CD4-positive, alpha-beta T cell treated with Interleukin-4 for 1 hour (primary cell): Measurements from ENCODE around the gene ARL6IP4.
A peak's percentile ranks its signal among the peaks of the same experiment; 100 is the strongest.
"Not testable (repeated sequence)": the region's sequence is repeated elsewhere in the genome, so short reads cannot be mapped to it uniquely, and the experiment has no call there.

Experiments used
- DNase-seq, 2 donors: peaks; one replicate each; pipeline ENCODE4 v3.0.0-alpha.2; 2020 to 2022

ARL6IP4 gene

GRCh38 chr12:122980183-122981035 lies at the start of gene ARL6IP4:
Gene ARL6IP4 (plus strand): TSS chr12:122980681. CDS start chr12:122981140, 459 bp downstream.
- DNase-seq: peak; percentile 57 to 64

DNA sequence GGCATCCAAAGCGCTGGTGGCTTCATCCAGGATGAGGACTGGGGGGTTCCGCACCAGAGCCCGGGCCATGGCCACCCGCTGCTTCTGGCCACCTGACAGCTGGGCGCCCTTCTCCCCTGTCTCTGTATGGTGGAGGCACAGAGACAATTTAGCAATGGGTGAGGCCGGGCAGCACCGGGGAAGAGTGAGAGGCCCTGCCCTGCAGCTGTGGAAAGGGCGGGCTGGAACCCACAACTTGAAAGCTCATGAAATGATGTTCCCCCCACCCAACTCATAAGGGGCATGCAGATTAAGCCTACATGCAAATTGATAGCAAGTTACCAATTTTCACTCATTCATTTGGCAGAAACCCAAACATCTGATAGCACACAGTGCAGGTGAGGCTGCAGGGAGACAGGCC lies 48.3 kb upstream of the ARL6IP4 start:
- DNase-seq: no peak

GRCh38 chr12:122934722-122935121 lies 45.8 kb upstream of the ARL6IP4 start:
- DNase-seq: no peak

DNA sequence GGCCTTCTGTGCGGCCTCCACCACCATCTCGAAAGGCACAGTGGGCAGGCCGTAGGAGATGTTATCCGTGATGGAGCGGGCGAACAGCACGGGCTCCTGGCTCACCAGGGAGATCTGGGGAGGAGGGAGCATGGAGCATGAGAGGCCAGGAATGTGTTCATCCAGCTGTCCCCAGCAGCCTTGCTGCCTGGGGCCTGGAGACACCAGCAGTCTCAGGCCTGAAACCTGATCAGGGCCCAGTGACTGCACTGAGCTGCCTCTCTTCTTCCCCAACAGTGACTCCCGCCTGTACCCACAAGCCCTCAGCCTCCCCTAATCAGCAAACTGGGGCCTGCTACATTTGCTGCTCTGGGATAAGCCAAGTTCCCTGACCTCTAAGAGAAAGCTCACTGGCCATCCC lies 45.2 kb upstream of the ARL6IP4 start:
- no peak for DNase-seq

DNA sequence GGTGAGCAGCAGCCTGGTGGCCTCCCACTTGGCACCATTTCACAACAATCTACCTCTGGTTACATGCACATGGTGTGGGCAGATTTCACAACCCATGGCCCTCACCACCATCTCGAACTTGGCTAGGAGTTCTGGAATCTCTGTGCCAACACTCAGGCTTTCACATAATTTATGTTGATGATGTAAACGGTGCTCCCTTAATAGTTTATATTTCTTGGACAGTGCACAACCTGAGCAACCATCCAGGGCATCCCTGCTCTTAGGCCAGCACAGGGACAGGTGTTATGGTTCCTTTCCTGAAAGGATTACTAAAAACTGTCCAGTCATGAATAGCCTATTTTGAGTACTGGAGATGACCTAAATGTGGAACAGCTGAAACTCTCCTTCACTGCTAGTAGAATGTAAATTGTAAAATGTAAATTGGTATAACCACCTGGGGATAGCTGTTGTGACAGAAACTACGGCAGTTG lies 42.8 kb upstream of the ARL6IP4 start:
- no peak for DNase-seq

DNA sequence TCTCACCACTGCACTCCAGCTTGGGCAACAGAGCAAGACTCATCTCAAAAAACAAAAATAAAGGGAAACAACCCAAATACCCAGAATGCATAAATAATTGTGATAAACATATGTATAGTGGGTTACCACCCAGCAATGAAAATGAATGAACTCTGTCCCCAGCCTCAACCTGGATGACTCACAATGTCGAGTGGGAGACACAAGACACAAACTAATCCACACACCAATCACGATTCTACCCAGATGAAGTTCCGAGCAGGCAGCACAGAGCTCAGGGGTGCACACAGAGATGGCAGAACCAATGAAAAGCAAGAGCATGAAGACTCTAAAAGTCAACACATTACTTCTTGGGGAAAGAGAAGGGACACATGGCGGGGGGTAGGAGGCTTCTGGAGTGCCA lies 41.4 kb upstream of the ARL6IP4 start:
- no peak for DNase-seq

DNA sequence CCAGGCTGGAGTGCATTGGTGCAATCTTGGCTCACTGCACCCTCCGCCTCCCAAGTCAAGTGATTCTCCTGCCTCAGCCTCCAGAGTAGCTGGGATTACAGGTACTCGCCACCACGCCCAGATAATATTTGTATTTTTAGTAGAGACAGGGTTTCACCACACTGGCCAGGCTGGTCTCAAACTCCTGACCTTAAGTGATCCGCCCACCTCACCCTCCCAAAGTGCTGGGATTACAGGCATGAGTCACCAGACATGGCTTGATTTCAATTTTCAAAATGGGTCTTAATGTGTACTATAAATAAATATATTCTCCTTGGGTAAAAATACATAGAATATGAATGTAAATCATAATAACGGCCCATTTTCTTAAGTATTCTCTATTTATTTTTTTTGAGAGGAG lies 39.1 kb upstream of the ARL6IP4 start:
- not testable (repeated sequence) for DNase-seq

GRCh38 chr12:122942637-122943036 lies 37.8 kb upstream of the ARL6IP4 start:
- DNase-seq: peak in 1 of 2 donors; percentile 19

- DNase-seq: no peak
Measured at GRCh38 chr12:122943196-122943595, 37.3 kb upstream of the ARL6IP4 start.

DNA sequence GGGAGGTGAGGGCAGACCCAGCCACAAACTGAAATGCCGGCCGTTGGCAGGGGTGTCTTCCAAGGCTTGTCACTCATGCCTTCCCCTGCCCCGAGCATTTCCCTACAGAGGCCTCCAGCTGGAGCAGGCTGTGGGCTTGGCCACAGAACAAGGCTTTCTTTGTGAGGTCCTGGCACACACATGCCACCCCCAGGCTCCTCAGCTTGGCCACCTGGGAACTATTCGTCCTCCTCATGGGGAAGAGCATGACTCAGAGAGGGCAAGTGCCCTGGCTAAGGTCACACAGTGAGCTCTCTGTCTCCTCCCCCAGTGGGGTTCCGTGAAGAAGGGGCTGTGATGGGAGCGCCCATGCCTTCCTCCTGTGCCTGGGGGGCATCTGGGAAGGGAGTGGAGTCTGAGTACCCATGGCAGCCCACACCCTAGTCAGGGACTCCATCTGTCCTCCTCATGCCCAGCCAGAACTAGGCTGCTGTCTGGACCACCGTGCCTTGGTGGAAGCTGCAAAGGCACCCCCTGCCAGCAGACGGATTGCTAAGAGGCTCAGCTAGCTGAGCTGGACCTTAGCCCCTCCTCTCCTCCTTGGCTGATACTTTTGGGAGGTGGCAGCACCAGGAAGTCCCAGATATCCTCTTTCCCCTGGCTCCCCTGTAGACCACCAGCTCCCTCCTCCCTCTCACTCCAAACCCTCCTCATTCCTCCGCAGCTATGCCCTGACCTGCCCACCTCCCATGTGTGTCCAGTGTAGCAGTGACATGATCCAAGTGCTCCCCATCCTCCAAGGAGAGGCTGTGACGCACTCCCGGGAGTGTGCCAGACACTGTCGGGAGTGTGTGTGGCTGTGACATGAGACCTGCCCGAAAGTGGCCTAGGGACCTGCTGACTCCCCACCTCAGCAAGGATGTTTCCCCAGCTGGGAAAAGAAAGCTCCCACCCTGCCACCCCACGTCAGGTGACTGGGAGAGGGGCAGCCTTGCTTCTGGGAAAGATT lies 35.6 kb upstream of the ARL6IP4 start:
- DNase-seq: no peak

DNA sequence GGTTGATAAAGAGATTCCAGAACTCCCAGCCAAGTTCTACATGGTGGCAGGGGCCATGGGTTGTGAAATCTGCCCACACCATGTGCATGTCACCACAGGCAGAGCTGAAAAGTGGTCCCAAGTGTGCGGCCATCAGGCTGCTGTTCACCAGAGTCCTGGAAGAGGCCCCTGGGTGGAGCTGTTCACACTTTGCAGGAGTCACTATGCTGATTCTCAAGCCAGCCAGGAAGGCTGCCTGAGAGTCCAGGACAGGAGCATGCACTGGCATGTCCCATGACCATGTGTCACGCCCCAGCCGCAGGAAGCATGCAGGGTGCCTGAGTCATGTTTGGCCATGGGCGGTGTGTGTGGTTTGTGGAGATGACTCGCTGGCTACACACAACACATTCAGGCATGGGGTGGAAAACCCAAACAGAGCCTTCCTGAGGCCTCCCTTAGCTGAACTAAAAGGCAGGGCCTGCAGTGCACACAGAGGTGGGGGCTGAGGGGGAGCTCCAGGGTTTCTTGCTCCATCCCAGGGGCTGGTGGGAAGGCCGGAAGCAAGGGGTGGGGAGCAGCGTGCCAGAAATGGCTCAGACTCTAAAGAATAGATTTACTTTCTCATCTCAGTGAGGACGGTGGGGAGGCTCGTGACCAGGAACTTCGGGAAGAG lies 33.7 kb upstream of the ARL6IP4 start:
- peak; percentile 49 to 89 for DNase-seq

- DNase-seq: peak in 1 of 2 donors; percentile 43
Measured at GRCh38 chr12:122947352-122947792, 33.1 kb upstream of the ARL6IP4 start.

DNA sequence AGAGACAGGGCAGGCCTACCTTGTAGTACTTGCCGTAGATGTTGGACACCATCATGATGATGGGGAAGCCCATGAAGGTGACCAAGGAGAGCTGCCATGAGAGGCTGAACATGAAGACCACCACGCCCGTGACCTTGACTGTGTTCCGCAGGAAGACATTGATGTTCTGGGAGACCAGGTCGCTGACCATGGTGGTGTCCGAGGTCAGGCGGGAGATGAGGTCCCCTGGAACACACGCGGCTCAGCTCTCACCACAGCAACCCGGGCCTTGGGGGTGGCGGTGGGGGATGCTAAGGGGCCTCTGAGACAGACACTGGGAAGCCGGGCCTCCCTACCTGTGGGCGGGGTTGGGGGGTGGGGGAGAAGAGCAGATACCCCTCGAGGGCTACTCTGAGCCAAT lies 31.9 kb upstream of the ARL6IP4 start:
- DNase-seq: no peak

- no peak for DNase-seq
Measured at GRCh38 chr12:122949405-122949804, 31.1 kb upstream of the ARL6IP4 start.

GRCh38 chr12:122949816-122950675 lies 30.4 kb upstream of the ARL6IP4 start:
- DNase-seq: no peak

DNA sequence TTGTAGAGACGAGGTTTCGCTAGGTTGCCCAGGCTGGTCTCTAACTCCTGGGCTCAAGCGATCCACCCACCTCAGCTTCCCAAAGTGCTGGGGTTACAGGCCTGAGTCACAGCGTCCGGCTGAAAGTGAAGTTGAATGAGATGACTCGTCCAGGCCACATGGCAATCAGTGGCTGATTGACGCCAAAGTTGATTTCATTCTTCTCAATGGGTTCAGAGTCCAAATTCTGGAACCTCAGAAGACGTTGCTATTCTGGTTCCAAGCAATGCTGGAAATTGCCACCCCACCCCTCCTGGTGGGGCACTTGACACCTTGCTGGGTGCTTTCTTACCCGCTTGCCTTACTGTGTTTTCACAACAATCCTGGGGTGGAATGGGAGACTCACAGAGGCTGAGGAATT lies 29.1 kb upstream of the ARL6IP4 start:
- no peak for DNase-seq

DNA sequence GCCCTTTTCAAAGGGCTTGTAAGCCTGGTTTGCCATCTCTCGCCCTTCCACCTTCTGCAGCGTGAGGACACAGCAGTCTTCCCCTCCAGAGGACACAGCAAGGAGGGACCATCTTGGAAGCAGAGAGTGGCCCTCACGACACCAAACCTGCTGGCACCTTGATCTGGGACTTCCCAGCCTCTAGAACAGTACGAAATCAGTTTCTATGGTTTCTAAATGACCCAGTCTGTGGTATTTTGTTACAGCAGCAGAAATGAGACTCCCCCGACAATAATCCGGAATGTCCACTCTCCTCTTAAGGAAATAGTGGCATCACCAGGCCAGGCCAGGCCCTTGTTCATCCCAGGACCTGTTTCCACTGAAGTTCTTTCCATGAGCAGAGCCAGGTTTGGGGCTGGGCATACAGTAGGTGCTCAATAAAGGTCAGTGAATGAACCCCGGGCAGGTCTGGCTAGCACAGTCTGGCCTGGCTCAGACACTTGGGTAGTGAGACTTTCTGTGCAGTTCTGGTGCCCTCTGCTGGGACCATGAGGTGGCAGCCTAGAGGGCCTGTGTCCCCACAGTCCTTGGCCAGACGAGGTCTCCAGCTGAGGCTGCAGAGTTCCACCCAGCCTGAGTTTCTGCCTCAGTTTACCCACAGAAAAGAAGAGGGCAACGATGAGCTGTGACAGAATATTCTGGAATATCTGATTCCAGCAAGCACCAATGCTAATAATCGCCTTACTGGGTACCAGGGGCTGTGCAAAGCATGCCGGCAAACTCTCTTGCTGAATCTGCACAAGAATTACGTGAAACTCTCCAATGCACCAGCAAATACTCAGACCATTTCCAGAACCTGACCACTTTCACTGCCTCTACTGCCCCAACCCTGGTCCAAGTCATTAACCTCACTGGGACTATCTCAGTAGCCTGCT lies 28.2 kb upstream of the ARL6IP4 start:
- peak; percentile 81 to 82 for DNase-seq

GRCh38 chr12:122955156-122955555 lies 25.3 kb upstream of the ARL6IP4 start:
- DNase-seq: no peak

DNA sequence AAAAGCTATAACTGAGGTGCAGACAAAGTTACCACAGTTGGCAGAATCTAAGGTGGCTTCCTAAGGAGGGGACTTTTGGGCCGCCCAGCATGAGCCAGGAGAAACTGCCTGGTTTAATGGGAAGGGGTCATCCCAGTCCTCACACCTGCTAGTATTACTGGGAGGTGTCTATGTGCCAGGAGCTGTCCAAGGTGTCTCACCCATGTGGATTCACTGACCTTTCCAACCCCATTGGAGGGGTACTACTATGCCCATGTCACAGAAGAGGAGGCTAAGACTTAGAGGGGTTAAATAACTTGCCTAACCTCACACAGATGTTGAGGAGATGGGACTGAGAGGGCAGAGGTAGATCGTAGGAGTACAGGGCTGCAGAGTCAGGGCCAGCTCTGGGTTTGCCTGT lies 24.4 kb upstream of the ARL6IP4 start:
- no peak for DNase-seq

GRCh38 chr12:122958198-122958888 lies 22.1 kb upstream of the ARL6IP4 start:
- no peak for DNase-seq
